NT2/D1 (cell line): Measurements from ENCODE around the gene FABP1.

Source experiments
- DNase-seq: peaks from one replicate; pipeline ENCODE4 v3.0.0-alpha.2; 2011; ENCODE audit warnings: low read depth, low spot score
- H3K27me3 ChIP-seq: 2 replicates; pipeline ENCODE4 v1.6.0; 2011; ENCODE audit warnings: mild to moderate bottlenecking; ENCODE audit not compliant: insufficient read length, insufficient read depth
- H3K36me3 ChIP-seq: 2 replicates; pipeline ENCODE4 v1.6.1; 2011; ENCODE audit warnings: mild to moderate bottlenecking, low read length, mixed read lengths; ENCODE audit not compliant: insufficient read depth, insufficient read length
- H3K4me1 ChIP-seq: 2 replicates; pipeline ENCODE4 v1.5.1; 2011; ENCODE audit not compliant: insufficient read depth, insufficient read length
- H3K4me3 ChIP-seq: 2 replicates; pipeline ENCODE4 v1.5.1; 2011; ENCODE audit warnings: low read depth; ENCODE audit not compliant: insufficient read length
- H3K9ac ChIP-seq: 2 replicates; pipeline ENCODE4 v1.6.0; 2011; ENCODE audit warnings: low read depth; ENCODE audit not compliant: insufficient read length
- H3K9me3 ChIP-seq: 2 replicates; pipeline ENCODE4 v1.5.1; 2011; ENCODE audit warnings: mild to moderate bottlenecking, low read length; ENCODE audit not compliant: insufficient read depth
- SUZ12 ChIP-seq: IDR thresholded peaks from 2 replicates; pipeline ENCODE4 v1.6.1; 2011; ENCODE audit not compliant: insufficient read length, insufficient read depth; ENCODE audit errors: extremely low read depth
- YY1 ChIP-seq: IDR thresholded peaks from 2 replicates; pipeline ENCODE4 v1.6.1; 2011; ENCODE audit not compliant: insufficient read length, insufficient read depth
- ZNF274 ChIP-seq: IDR thresholded peaks from 2 replicates; pipeline ENCODE4 v1.6.1; 2011; ENCODE audit warnings: mild to moderate bottlenecking, low read depth, low read length

FABP1 gene

GRCh38 chr2:88147145-88147544 is 19.3 kb upstream of the FABP1 start:
- no peaks in the 10 kb centered on the region for H3K4me1 ChIP-seq
- no peaks in the 10 kb centered on the region for H3K36me3 ChIP-seq
- no peak for DNase-seq
- no peak overlapping the region for H3K4me3 ChIP-seq
- no peaks in the 10 kb centered on the region for H3K27me3 ChIP-seq
- TF ChIP-seq SUZ12 (no peak), ZNF274 (no peak), YY1 (no peak)
- peaks cover 9% of the 10 kb centered on the region for H3K9me3 ChIP-seq
- H3K9ac ChIP-seq = no peak overlapping the region

- Histone ChIP-seq H3K4me3 (no peak overlapping the region), H3K36me3 (no peaks in the 10 kb centered on the region), H3K27me3 (no peaks in the 10 kb centered on the region), H3K4me1 (no peaks in the 10 kb centered on the region), H3K9me3 (peaks cover 9% of the 10 kb centered on the region), H3K9ac (no peak overlapping the region)
- TF ChIP-seq SUZ12 (no peak), YY1 (no peak), ZNF274 (no peak)
- DNase-seq = no peak
Measured at GRCh38 chr2:88146590-88146989, 18.7 kb upstream of the FABP1 start.

GRCh38 chr2:88144914-88145497 is 17.1 kb upstream of the FABP1 start:
- Histone ChIP-seq H3K27me3 (no peaks in the 10 kb centered on the region), H3K4me3 (no peak overlapping the region), H3K9ac (no peak overlapping the region), H3K4me1 (no peaks in the 10 kb centered on the region), H3K36me3 (no peaks in the 10 kb centered on the region), H3K9me3 (peaks cover 9% of the 10 kb centered on the region)
- TF ChIP-seq ZNF274 = no peak
- no peak for TF ChIP-seq SUZ12
- no peak for TF ChIP-seq YY1
- no peak for DNase-seq

- peaks cover 9% of the 10 kb centered on the region for H3K9me3 ChIP-seq
- DNase-seq = no peak
- H3K9ac ChIP-seq = no peak overlapping the region
- no peaks in the 10 kb centered on the region for H3K36me3 ChIP-seq
- no peak overlapping the region for H3K4me3 ChIP-seq
- no peak for TF ChIP-seq SUZ12
- TF ChIP-seq YY1 = no peak
- TF ChIP-seq ZNF274 = no peak
- no peaks in the 10 kb centered on the region for H3K4me1 ChIP-seq
- no peaks in the 10 kb centered on the region for H3K27me3 ChIP-seq
Measured at GRCh38 chr2:88144271-88144670, 16.4 kb upstream of the FABP1 start.

- no peak for DNase-seq
- no peaks in the 10 kb centered on the region for H3K27me3 ChIP-seq
Measured at GRCh38 chr2:88141952-88142351, 14.1 kb upstream of the FABP1 start.

GRCh38 chr2:88139804-88140203 is 11.9 kb upstream of the FABP1 start:
- no peak overlapping the region for H3K9ac ChIP-seq
- no peaks in the 10 kb centered on the region for H3K4me1 ChIP-seq
- no peaks in the 10 kb centered on the region for H3K36me3 ChIP-seq
- DNase-seq = no peak
- TF ChIP-seq SUZ12 (no peak), YY1 (no peak), ZNF274 (no peak)
- H3K9me3 ChIP-seq = no peaks in the 10 kb centered on the region
- H3K4me3 ChIP-seq = no peak overlapping the region
- no peaks in the 10 kb centered on the region for H3K27me3 ChIP-seq

More at GRCh38 chr2:88141952-88142351, 14.1 kb upstream of the FABP1 start:
- TF ChIP-seq YY1 = no peak
- TF ChIP-seq ZNF274 = no peak
- TF ChIP-seq SUZ12 = no peak
- no peak overlapping the region for H3K4me3 ChIP-seq
- H3K36me3 ChIP-seq = no peaks in the 10 kb centered on the region
- no peaks in the 10 kb centered on the region for H3K9me3 ChIP-seq
- no peaks in the 10 kb centered on the region for H3K4me1 ChIP-seq
- H3K9ac ChIP-seq = no peak overlapping the region

- DNase-seq = no peak
- no peaks in the 10 kb centered on the region for H3K36me3 ChIP-seq
- H3K4me3 ChIP-seq = no peak overlapping the region
- H3K27me3 ChIP-seq = no peaks in the 10 kb centered on the region
- H3K9me3 ChIP-seq = no peaks in the 10 kb centered on the region
- no peak overlapping the region for H3K9ac ChIP-seq
- H3K4me1 ChIP-seq = no peaks in the 10 kb centered on the region
- TF ChIP-seq ZNF274 (no peak), SUZ12 (no peak), YY1 (no peak)
Measured at GRCh38 chr2:88139203-88139702, 11.4 kb upstream of the FABP1 start.
